K562 (cell line): ENCODE measurements around the gene SBF1. TPM values are rescaled to one million over a fixed set of nuclear protein-coding genes. Genes with fewer than 3 reads are reported as not detected.

ENCODE experiments used
- ATAC-seq: fragments of 200-7000 bp; cut with Tn5 transposase; 3 replicates; pipeline ENCODE4 v1.9.1; 2020; ENCODE audit warnings: moderate library complexity
- BruUV-seq: library from RNA; stranded (reverse); fragments of 400-500 nt; replicated peaks from 2 replicates; lab custom pipeline; 2021; lab: Mats Ljungman, UMichigan
- CTCF ChIA-PET: fragments of 300-600 bp; formaldehyde crosslinking; extraction: SDS; loops from one replicate; lab custom pipeline; 2021; ENCODE audit warnings: low intra/inter-chr PET ratio; lab: Yijun Ruan, JAX
- POLR2A ChIA-PET: fragments of 300-600, 350-650 bp; sonication (Branson Sonifier 250); formaldehyde crosslinking; extraction: SDS; loops from one replicate; lab custom pipeline; 2021; ENCODE audit warnings: antibody characterized with exemption, inconsistent platforms; lab: Yijun Ruan, JAX
- DNase-seq, 4 experiments: peaks; one replicate each; pipeline versions ENCODE4 v3.0.0 to v3.0.0-alpha.2; 2011 to 2018; ENCODE audit warnings: low spot score in 3 of 4, mixed read lengths in 3 of 4; ENCODE audit errors: extremely low read depth in 1 of 4
- FAIRE-seq: peaks from 2 replicates; lab custom pipeline; 2011; peaks lifted over from hg19 to GRCh38; lab: Jason Lieb, UNC
- H2AFZ ChIP-seq: 2 replicates; pipeline ENCODE4 v1.6.0; 2011; ENCODE audit warnings: low read depth, low read length, control low read depth, inconsistent platforms
- H3K27ac ChIP-seq: fragments of 200-600 bp; 3 replicates; pipeline ENCODE4 v1.8.0; 2011; ENCODE audit warnings: low read depth, mild to moderate bottlenecking, control low read depth, inconsistent platforms, low read length, moderate library complexity, mixed read lengths; ENCODE audit errors: extremely low read depth
- H3K27me3 ChIP-seq, 2 experiments: fragments of 300-600 bp in 1 of 2; 2 replicates in 1 of 2; 3 replicates in 1 of 2; pipeline versions ENCODE4 v1.6.0 to v1.8.0; 2011; ENCODE audit warnings: inconsistent platforms in 2 of 2, low read length in 2 of 2, mild to moderate bottlenecking in 1 of 2, mixed read lengths in 1 of 2, moderate library complexity in 1 of 2; ENCODE audit not compliant: control insufficient read depth in 2 of 2, insufficient read depth in 2 of 2
- H3K36me3 ChIP-seq: fragments of 300-600 bp; 3 replicates; pipeline ENCODE4 v1.8.0; 2011; ENCODE audit warnings: mild to moderate bottlenecking, low read length, inconsistent platforms; ENCODE audit not compliant: control insufficient read depth, insufficient read depth
- H3K4me1 ChIP-seq, 2 experiments: fragments of 200-600 bp in 1 of 2; replicated peaks in 1 of 2; 2 replicates in 1 of 2; 3 replicates in 1 of 2; pipeline versions ENCODE4 v1.5.1 to v1.8.0; 2011; ENCODE audit warnings: inconsistent platforms in 2 of 2, low read length in 2 of 2, mild to moderate bottlenecking in 1 of 2, mixed read lengths in 1 of 2, moderate library complexity in 1 of 2; ENCODE audit not compliant: control insufficient read depth in 2 of 2, insufficient read depth in 2 of 2
- H3K4me2 ChIP-seq: 2 replicates; pipeline ENCODE4 v1.6.1; 2011; ENCODE audit warnings: low read length, control low read depth, inconsistent platforms, mixed read lengths; ENCODE audit not compliant: insufficient read depth
- H3K4me3 ChIP-seq: fragments of 200-600 bp; sonication (generic), shearing (Covaris generic); 2 replicates; pipeline ENCODE4 v1.5.1; 2016; ENCODE audit warnings: control low read depth, inconsistent platforms
- H3K79me2 ChIP-seq: fragments of 200-600 bp; 3 replicates; pipeline ENCODE4 v1.8.0; 2011; ENCODE audit warnings: low read length, inconsistent platforms; ENCODE audit not compliant: control insufficient read depth, insufficient read depth
- H3K9ac ChIP-seq, 2 experiments: 2 replicates each; pipeline versions ENCODE4 v1.6.0 to v1.6.1; 2011; ENCODE audit warnings: low read depth in 2 of 2, low read length in 2 of 2, control low read depth in 1 of 2, inconsistent platforms in 1 of 2, mild to moderate bottlenecking in 1 of 2, mixed read lengths in 1 of 2; ENCODE audit not compliant: insufficient read depth in 1 of 2
- H3K9me1 ChIP-seq: one replicate; pipeline ENCODE4 v1.6.0; 2011; ENCODE audit warnings: inconsistent platforms, mild to moderate bottlenecking, low read length, moderate library complexity; ENCODE audit not compliant: control insufficient read depth, insufficient read depth
- H3K9me3 ChIP-seq: replicated peaks from 2 replicates; pipeline ENCODE4 v1.5.1; 2011; ENCODE audit warnings: low read depth, low read length, inconsistent platforms; ENCODE audit not compliant: control insufficient read depth, insufficient read depth
- H4K20me1 ChIP-seq: replicated peaks from 2 replicates; pipeline ENCODE4 v1.6.1; 2011; ENCODE audit warnings: low read length, inconsistent platforms, mixed read lengths; ENCODE audit not compliant: control insufficient read depth, insufficient read depth
- JUN ChIP-seq, 2 experiments: sonication (generic) in 1 of 2; formaldehyde crosslinking in 1 of 2; IDR thresholded peaks; 2 replicates each; pipeline versions ENCODE4 v1.6.1 to v1.8.0; 2012 to 2022; ENCODE audit warnings: borderline replicate concordance in 2 of 2, mild to moderate bottlenecking in 2 of 2, improper control_type of control experiment in 1 of 2, low read depth in 1 of 2, low read length in 1 of 2, missing genetic modification reagents in 1 of 2
- MGA ChIP-seq: fragments of 450-650 bp; IDR thresholded peaks from 2 replicates; pipeline ENCODE4 v1.6.1; 2016; ENCODE audit warnings: mild to moderate bottlenecking, moderate library complexity
- NFATC3 ChIP-seq: fragments of 450-650 bp; IDR thresholded peaks from 2 replicates; pipeline ENCODE4 v1.6.1; 2017; ENCODE audit warnings: mild to moderate bottlenecking
- RAD21 ChIP-seq, 2 experiments: fragments of 250-450 bp in 1 of 2; fragments of 450-650 bp in 1 of 2; sonication (Bioruptor Pico) in 1 of 2; formaldehyde crosslinking in 1 of 2; IDR thresholded peaks in 1 of 2; conservative IDR thresholded peaks in 1 of 2; 2 replicates each; pipeline versions ENCODE4 v1.4.0 to v1.8.0; 2020 to 2022; ENCODE audit warnings: mild to moderate bottlenecking in 2 of 2, moderate library complexity in 1 of 2
- SMAD1 ChIP-seq: fragments of 150-350 bp; IDR thresholded peaks from 2 replicates; pipeline ENCODE4 v1.6.1; 2014; ENCODE audit warnings: low read length, low read depth; ENCODE audit not compliant: partially characterized antibody
- SUPT5H ChIP-seq: fragments of 450-650 bp; IDR thresholded peaks from 2 replicates; pipeline ENCODE4 v1.6.1; 2016
- ZKSCAN1 ChIP-seq: fragments of 150-350 bp; IDR thresholded peaks from 2 replicates; pipeline ENCODE4 v1.6.1; 2016; ENCODE audit warnings: low read depth, low read length
- WGBS: fragments of 100-300 bp; shearing (Covaris generic); methylation state at CpG from one replicate; pipeline ENCODE4 v1.1.6; 2016; ENCODE audit warnings: low coverage, mixed read lengths; ENCODE audit not compliant: insufficient coverage; ENCODE audit errors: missing lambda C conversion rate; 5-methylcytosine and 5-hydroxymethylcytosine counted together
- in situ Hi-C: fragments of 300-500 bp; cut with MboI; formaldehyde crosslinking; loops from 4 replicates; pipeline ENCODE4 v1.15.0; 2018; ENCODE audit warnings: inconsistent platforms, mixed read lengths
- intact Hi-C: fragments of 100-400 bp; cut with micrococcal nuclease; formaldehyde crosslinking; loops from 2 replicates; pipeline ENCODE4 v1.14.2; 2022
- polyA plus RNA-seq, 8 experiments: library from polyadenylated mRNA; depleted of rRNA in 4 of 8; stranded (reverse) in 5 of 8; unstranded in 3 of 8; fragments of >200 nt; fragmentation: Nextera tagmentation in 2 of 8; fragmentation: Illumina TruSeq in 1 of 8; extraction: Ambion mirVana in 2 of 8; extraction: Trizol in 1 of 8; gene quantifications; 2 replicates each; pipeline versions ENCODE4 v1.2.1 to v1.2.3, GENCODE V29; 2011 to 2014; ENCODE audit warnings: inconsistent platforms in 1 of 8, missing spikeins in 1 of 8
- total RNA-seq, 7 experiments: library from RNA; depleted of rRNA in 6 of 7; stranded (reverse); fragments of >200 nt in 6 of 7; fragmentation: Illumina TruSeq in 2 of 7; extraction: Trizol in 2 of 7; gene quantifications; 2 replicates each; pipeline versions ENCODE4 v1.2.1 to v1.2.3, GENCODE V29; 2011 to 2021; ENCODE audit warnings: low replicate concordance in 1 of 7

The SBF1 gene
- total and polyA plus RNA-seq, 9 of the 15 experiments (the other 6 are each of a cell fraction or from before 2014, with no cell fraction given): 0.44 to 50.4 (median 11.4) TPM

- in situ Hi-C loops (no loop called here), intact Hi-C loops (no loop called here)
- Histone ChIP-seq H3K4me2 (no peak overlapping the region), H4K20me1 (no peaks in the 10 kb centered on the region), H3K9me1 (no peaks in the 10 kb centered on the region), H3K4me3 (no peak overlapping the region), H2AFZ (no peak overlapping the region), H3K4me1 (peaks cover 0 to 27% of the 10 kb centered on the region in 2 experiments; a peak in 3 of 5 replicates), H3K9ac (no peak overlapping the region), H3K27ac (no peak overlapping the region), H3K9me3 (0 out of 2 replicates have a peak, but pooled peaks cover 1% of the 10 kb centered on the region), H3K79me2 (peaks cover 24% of the 10 kb centered on the region), H3K27me3 (no peaks in the 10 kb centered on the region), H3K36me3 (peaks cover 22% of the 10 kb centered on the region; the same call in 1 of the 3 replicates)
- no TSS peak for BruUV-seq
- DNase-seq (no peak), ATAC-seq (no peak), FAIRE-seq (no peak)
- 94% methylated on average over 12 of the region's 44 CpGs for WGBS
- ChIA-PET CTCF (no interaction called here), POLR2A (interaction anchor here (1.2 kb wide), 1 partner anchor 34 kb away, joined by 4 read pairs; no protein-coding TSS in a partner anchor)
- TF ChIP-seq SUPT5H: no peak
- TF ChIP-seq JUN (IDR thresholded peaks at IDR 0.05; ENCODE audit: borderline replicate concordance, low read depth, low read length): no peak
- no peak for TF ChIP-seq JUN (CRISPR knock-in tag; IDR thresholded peaks at IDR 0.05; ENCODE audit: borderline replicate concordance)
- no peak for TF ChIP-seq NFATC3
- TF ChIP-seq ZKSCAN1: no peak
- no peak for TF ChIP-seq SMAD1
- no peak for TF ChIP-seq MGA
- TF ChIP-seq RAD21 (CRISPR knock-in tag; conservative IDR thresholded peaks at IDR 0.05 in 1 of 2, IDR thresholded peaks at IDR 0.05 in 1 of 2): no peak
These were observed 29.8 kb upstream of the SBF1 start for GRCh38 chr22:50504369-50505211.
